ENCODE data around the gene RTN4. TPM values are rescaled to one million over a fixed set of nuclear protein-coding genes. Genes with fewer than 3 reads are reported as not detected.

RTN4 gene
- total and polyA plus RNA-seq, 8 donors = 181 to 373 (median 200) TPM

GRCh38 chr2:55073000-55073983 lies 23.0 kb upstream of the RTN4 start:
- intact Hi-C loops (cut with DNase I) = no loop called here
- TF ChIP-seq CTCF (IDR thresholded peaks at IDR 0.05) = no peak
- no peak overlapping the region for H3K27ac ChIP-seq

GRCh38 chr2:55063713-55064323 lies 13.6 kb upstream of the RTN4 start:
- no peak for ATAC-seq

More at GRCh38 chr2:55073000-55073983, 23.0 kb upstream of the RTN4 start:
- no peaks in the 10 kb centered on the region for H3K27me3 ChIP-seq
- no peak overlapping the region for H3K4me3 ChIP-seq
- H3K9me3 ChIP-seq = no peaks in the 10 kb centered on the region
- DNase-seq = no peak
- no peaks in the 10 kb centered on the region for H3K36me3 ChIP-seq
- no peak for ATAC-seq
- no peaks in the 10 kb centered on the region for H3K4me1 ChIP-seq

GRCh38 chr2:55063226-55063625 lies 13.0 kb upstream of the RTN4 start:
- intact Hi-C loops (cut with DNase I) = no loop called here
- no peaks in the 10 kb centered on the region for H3K4me1 ChIP-seq
- no peaks in the 10 kb centered on the region for H3K36me3 ChIP-seq
- no peak for TF ChIP-seq CTCF (IDR thresholded peaks at IDR 0.05)
- DNase-seq = no peak
- H3K4me3 ChIP-seq = no peak overlapping the region
- no peak for ATAC-seq
- no peak overlapping the region for H3K27ac ChIP-seq
- no peaks in the 10 kb centered on the region for H3K9me3 ChIP-seq
- no peaks in the 10 kb centered on the region for H3K27me3 ChIP-seq

More at GRCh38 chr2:55063713-55064323, 13.6 kb upstream of the RTN4 start:
- H3K9me3 ChIP-seq = no peaks in the 10 kb centered on the region
- intact Hi-C loops (cut with DNase I) = no loop called here
- no peak for DNase-seq
- no peak for TF ChIP-seq CTCF (IDR thresholded peaks at IDR 0.05)
- no peaks in the 10 kb centered on the region for H3K36me3 ChIP-seq
- no peak overlapping the region for H3K27ac ChIP-seq
- H3K4me3 ChIP-seq = no peak overlapping the region
- H3K4me1 ChIP-seq = no peaks in the 10 kb centered on the region
- no peaks in the 10 kb centered on the region for H3K27me3 ChIP-seq

- Histone ChIP-seq H3K4me1 (no peaks in the 10 kb centered on the region), H3K27me3 (no peaks in the 10 kb centered on the region), H3K36me3 (no peaks in the 10 kb centered on the region), H3K9me3 (no peaks in the 10 kb centered on the region), H3K4me3 (no peak overlapping the region), H3K27ac (no peak overlapping the region)
- no peak for TF ChIP-seq CTCF (IDR thresholded peaks at IDR 0.05)
- no peak for DNase-seq
- intact Hi-C loops (cut with DNase I) = no loop called here
- ATAC-seq = no peak
These were observed 12.5 kb upstream of the RTN4 start for GRCh38 chr2:55062754-55063153.

Measured in left lung (tissue), 10 donors.